ENCODE data around the gene CCNC. TPM values are rescaled to one million over a fixed set of nuclear protein-coding genes. Genes with fewer than 3 reads are reported as not detected.

CCNC gene, protein sequence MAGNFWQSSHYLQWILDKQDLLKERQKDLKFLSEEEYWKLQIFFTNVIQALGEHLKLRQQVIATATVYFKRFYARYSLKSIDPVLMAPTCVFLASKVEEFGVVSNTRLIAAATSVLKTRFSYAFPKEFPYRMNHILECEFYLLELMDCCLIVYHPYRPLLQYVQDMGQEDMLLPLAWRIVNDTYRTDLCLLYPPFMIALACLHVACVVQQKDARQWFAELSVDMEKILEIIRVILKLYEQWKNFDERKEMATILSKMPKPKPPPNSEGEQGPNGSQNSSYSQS
- total RNA-seq: 73.0 and 74.5 TPM in 2 replicates
- long read RNA-seq, transcript CCNC-209 (13 exons, 2,186 nt): minor isoform, 9 of 587 reads
- long read RNA-seq, transcript CCNC-204 (5 exons, 1,704 nt): minor isoform, 8 of 587 reads
- long read RNA-seq, transcript CCNC-203 (12 exons, 2,118 nt): minor isoform, 6 of 587 reads
- long read RNA-seq, transcript CCNC-210 (12 exons, 2,473 nt): major isoform, 467 of 587 reads
- long read RNA-seq, partial matches to known transcripts: 4 of 587 reads
- long read RNA-seq, other reads (novel, unspliced or antisense): 83 of 587 reads

DNA sequence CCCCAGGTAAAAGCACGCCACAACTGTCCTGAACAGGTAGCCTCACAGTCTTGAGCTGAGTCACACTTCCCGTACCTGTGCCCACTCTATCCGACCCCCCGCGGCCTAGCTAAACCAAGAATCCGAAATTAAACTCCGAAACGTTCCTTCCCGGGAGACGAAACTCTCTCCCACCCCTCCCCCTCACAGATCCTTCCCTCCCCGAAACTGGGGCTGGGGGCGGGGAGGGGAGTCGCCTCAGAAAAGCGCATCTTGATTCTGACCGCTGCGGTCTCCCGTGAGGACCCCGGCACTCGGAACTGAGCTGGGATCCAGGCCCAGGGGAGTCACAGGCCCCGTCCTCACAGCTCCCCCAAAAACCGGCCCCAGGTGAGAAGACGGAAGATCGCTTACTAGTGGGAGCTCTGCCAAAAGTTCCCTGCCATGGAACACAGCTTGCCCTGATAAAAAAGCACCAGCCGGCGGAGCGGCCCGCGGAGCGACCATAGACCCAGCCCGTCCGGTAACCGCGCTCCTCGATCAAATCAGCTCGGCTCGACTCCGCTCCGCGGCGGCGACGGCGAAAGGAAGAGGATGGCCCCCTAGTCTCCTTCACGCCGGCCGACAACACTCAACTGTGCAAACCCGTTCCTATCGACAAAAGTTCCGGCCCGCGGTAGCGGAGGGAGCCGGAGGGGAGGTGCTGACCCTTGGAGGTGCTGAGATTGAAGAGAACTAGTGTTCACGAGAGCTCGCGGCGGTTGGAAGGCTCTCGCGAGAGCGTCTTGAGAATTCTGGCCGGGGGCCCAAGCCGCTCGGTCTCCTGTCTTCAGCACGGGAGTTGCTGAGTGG lies at the start of gene CCNC:
Gene CCNC, minus strand, starts transcription at position 558 of the 831 bp plus-strand sequence. Its CDS starts 133 bp downstream, at position 425.
- H3K27me3 Mint-ChIP-seq: no peaks in the 10 kb centered on the region
- TF ChIP-seq CTCF (IDR thresholded peaks at IDR 0.05; ENCODE audit: unreplicated experiment): no peak
- peak within 1 kb of the TSS; percentile 99 for H3K4me3 Mint-ChIP-seq (ENCODE audit: low read depth)
- peaks cover 3% of the 10 kb centered on the region for H3K36me3 Mint-ChIP-seq (ENCODE audit: insufficient read depth)
- H3K9me3 Mint-ChIP-seq (ENCODE audit: low read depth): no peaks in the 10 kb centered on the region
- H3K27ac Mint-ChIP-seq: peak within 1 kb of the TSS; percentile 100
- DNase-seq (ENCODE audit: low spot score, unreplicated experiment): peak; percentile 93
- H3K4me1 Mint-ChIP-seq (ENCODE audit: low read depth): peaks cover 16% of the 10 kb centered on the region

GRCh38 chr6:99617131-99617530 lies 48.7 kb upstream of the CCNC start:
- H3K9me3 Mint-ChIP-seq (ENCODE audit: low read depth): no peaks in the 10 kb centered on the region
- peaks cover 88% of the 10 kb centered on the region for H3K27me3 Mint-ChIP-seq
- H3K4me3 Mint-ChIP-seq (ENCODE audit: low read depth): no peak overlapping the region
- H3K27ac Mint-ChIP-seq: no peak overlapping the region
- no peak for DNase-seq (ENCODE audit: low spot score, unreplicated experiment)
- H3K36me3 Mint-ChIP-seq (ENCODE audit: insufficient read depth): no peaks in the 10 kb centered on the region
- H3K4me1 Mint-ChIP-seq (ENCODE audit: low read depth): peaks cover 2% of the 10 kb centered on the region
- TF ChIP-seq CTCF (IDR thresholded peaks at IDR 0.05; ENCODE audit: unreplicated experiment): no peak

- TF ChIP-seq CTCF (IDR thresholded peaks at IDR 0.05; ENCODE audit: unreplicated experiment): peak; percentile 33
- Mint-ChIP-seq H3K27ac (no peak overlapping the region), H3K36me3 (ENCODE audit: insufficient read depth) (no peaks in the 10 kb centered on the region), H3K9me3 (ENCODE audit: low read depth) (no peaks in the 10 kb centered on the region), H3K4me3 (ENCODE audit: low read depth) (peak overlapping the region; percentile 60), H3K4me1 (ENCODE audit: low read depth) (peaks cover 2% of the 10 kb centered on the region), H3K27me3 (peaks cover 89% of the 10 kb centered on the region)
- no peak for DNase-seq (ENCODE audit: low spot score, unreplicated experiment)
These were observed 46.1 kb upstream of the CCNC start for GRCh38 chr6:99614430-99615186.

DNA sequence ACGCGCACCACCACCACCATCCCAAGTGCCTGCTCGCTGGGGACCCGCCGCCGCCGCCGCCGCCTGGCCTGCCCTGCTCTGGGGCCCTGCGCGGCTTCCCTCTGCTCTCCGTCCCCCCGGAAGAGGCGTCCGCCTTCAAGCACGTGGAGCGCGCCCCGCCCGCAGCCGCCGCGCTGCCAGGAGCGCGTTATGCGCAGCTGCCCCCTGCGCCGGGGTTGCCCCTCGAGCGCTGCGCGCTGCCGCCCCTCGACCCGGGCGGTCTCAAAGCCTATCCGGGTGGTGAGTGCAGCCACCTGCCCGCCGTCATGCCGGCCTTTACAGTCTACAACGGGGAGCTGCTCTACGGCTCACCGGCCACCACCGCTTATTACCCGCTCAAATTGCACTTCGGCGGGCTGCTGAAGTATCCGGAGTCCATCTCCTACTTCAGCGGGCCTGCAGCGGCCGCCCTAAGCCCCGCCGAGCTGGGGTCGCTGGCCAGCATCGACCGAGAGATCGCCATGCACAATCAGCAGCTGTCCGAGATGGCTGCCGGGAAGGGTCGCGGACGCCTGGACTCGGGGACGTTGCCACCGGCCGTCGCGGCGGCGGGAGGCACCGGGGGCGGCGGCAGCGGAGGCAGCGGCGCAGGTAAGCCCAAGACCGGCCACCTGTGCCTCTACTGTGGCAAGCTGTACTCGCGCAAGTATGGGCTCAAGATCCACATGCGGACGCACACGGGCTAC lies 45.4 kb upstream of the CCNC start:
- Mint-ChIP-seq H3K27ac (no peak overlapping the region), H3K36me3 (ENCODE audit: insufficient read depth) (no peaks in the 10 kb centered on the region), H3K9me3 (ENCODE audit: low read depth) (no peaks in the 10 kb centered on the region), H3K4me1 (ENCODE audit: low read depth) (peaks cover 2% of the 10 kb centered on the region), H3K4me3 (ENCODE audit: low read depth) (peak overlapping the region; percentile 60), H3K27me3 (peaks cover 89% of the 10 kb centered on the region)
- no peak for DNase-seq (ENCODE audit: low spot score, unreplicated experiment)
- no peak for TF ChIP-seq CTCF (IDR thresholded peaks at IDR 0.05; ENCODE audit: unreplicated experiment)
